Peyer's patch (tissue), 4 donors: ENCODE results near the gene FNDC3B. TPM values are rescaled to one million over a fixed set of nuclear protein-coding genes. Genes with fewer than 3 reads are reported as not detected.

ENCODE experiments used
- DNase-seq, 3 donors: peaks; one replicate each; pipeline ENCODE4 v3.0.0-alpha.2; 2017 to 2019
- H3K27ac ChIP-seq, 4 donors: fragments of 200-600 bp; sonication (generic); one replicate each; pipeline ENCODE4 v1.5.1; 2016 to 2019
- H3K27me3 ChIP-seq, 2 donors: fragments of 200-600 bp; sonication (generic); one replicate each; pipeline ENCODE4 v1.5.1; 2019
- H3K36me3 ChIP-seq, 3 donors: fragments of 200-600 bp; sonication (generic); one replicate each; pipeline ENCODE4 v1.5.1; 2016 to 2019
- H3K4me1 ChIP-seq, 4 donors: fragments of 200-600 bp; sonication (generic); one replicate each; pipeline ENCODE4 v1.5.1; 2016 to 2019
- H3K4me3 ChIP-seq, 4 donors: fragments of 200-600 bp; sonication (generic); 1 replicate in 3 of 4; 2 replicates in 1 of 4; pipeline ENCODE4 v1.5.1; 2016 to 2019; ENCODE audit warnings: mild to moderate bottlenecking in 1 of 4
- H3K9me3 ChIP-seq, 4 donors: fragments of 200-600 bp; sonication (generic); one replicate each; pipeline ENCODE4 v1.5.1; 2016 to 2019; ENCODE audit warnings: mild to moderate bottlenecking in 1 of 4
- POLR2A ChIP-seq, 2 donors: fragments of 450-650 bp; IDR thresholded peaks; one replicate each; pipeline ENCODE4 v1.5.1; 2017; ENCODE audit warnings: antibody characterized with exemption in 2 of 2, mild to moderate bottlenecking in 2 of 2, moderate library complexity in 2 of 2
- total RNA-seq, 4 donors: library from RNA; depleted of rRNA; stranded (reverse); fragments of >200 nt; gene quantifications; one replicate each; pipeline ENCODE4 v1.1.0, GENCODE V29; 2016
- TF ChIP-seq, protein P1 (sequence below), 6 experiments: fragments of 450-650 bp in 4 of 6; fragments of 200-600 bp in 2 of 6; sonication (generic) in 1 of 6; IDR thresholded peaks; one replicate each; pipeline ENCODE4 v1.5.1; 2017 to 2019; ENCODE audit warnings: antibody characterized with exemption in 6 of 6, mild to moderate bottlenecking in 3 of 6, moderate library complexity in 1 of 6

FNDC3B gene
- total RNA-seq, 4 donors from 2014 or later = 28.7 to 74.3 (median 54.6) TPM

DNA sequence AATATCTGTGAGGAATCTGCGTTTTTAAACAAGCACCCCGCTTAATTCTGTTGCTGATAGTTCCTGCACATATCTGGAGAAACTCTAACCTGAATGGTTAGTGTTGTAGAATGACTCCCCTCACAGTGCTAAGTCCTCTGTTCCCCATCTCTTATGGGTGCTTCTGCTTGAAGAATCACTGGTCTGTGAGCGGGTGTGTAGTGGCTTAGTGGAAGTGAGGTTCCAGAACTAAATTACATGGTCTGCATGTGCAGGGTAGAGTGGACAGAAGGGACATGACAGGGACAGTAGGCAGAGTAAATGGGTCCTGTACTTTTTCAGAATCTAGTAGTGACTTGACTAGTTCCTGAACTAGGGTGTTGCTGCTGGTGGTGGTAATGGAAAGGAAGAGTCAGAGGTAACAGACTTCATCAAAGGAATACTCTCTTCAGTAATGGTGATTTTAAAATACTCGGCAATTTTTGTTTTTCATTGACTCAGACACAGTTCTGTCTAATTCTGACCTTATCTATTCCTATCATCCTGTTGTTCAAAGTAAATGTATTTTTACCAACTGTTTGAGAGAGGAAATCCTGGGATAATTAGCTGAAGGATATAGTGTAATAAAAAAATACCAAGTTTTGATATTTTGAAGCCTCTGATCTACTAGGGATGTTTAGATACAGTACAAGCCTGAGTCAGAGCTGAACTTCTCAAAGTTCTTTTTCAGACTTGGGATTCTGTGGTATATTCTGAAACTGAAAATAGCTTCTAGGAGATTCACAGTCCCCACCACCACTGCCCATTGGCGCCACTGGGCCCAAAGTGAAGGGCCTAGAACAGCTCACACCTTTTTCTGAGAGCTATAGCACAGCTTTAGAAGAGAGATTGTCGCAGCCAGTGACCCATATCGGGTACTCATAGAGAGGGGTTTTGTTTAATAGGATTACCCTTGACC is 55.5 kb downstream of the FNDC3B start:
- Histone ChIP-seq H3K4me3 (no peak overlapping the region), H3K36me3 (no peaks in the 10 kb centered on the region), H3K4me1 (peaks cover 0 to 38% (median 0%) of the 10 kb centered on the region in 4 donors), H3K27me3 (no peaks in the 10 kb centered on the region), H3K9me3 (no peaks in the 10 kb centered on the region), H3K27ac (peak overlapping the region in 1 of 4 donors; percentile 38)
- no peak for TF ChIP-seq POLR2A (IDR thresholded peaks at IDR 0.05)
- TF ChIP-seq, protein P1, sequence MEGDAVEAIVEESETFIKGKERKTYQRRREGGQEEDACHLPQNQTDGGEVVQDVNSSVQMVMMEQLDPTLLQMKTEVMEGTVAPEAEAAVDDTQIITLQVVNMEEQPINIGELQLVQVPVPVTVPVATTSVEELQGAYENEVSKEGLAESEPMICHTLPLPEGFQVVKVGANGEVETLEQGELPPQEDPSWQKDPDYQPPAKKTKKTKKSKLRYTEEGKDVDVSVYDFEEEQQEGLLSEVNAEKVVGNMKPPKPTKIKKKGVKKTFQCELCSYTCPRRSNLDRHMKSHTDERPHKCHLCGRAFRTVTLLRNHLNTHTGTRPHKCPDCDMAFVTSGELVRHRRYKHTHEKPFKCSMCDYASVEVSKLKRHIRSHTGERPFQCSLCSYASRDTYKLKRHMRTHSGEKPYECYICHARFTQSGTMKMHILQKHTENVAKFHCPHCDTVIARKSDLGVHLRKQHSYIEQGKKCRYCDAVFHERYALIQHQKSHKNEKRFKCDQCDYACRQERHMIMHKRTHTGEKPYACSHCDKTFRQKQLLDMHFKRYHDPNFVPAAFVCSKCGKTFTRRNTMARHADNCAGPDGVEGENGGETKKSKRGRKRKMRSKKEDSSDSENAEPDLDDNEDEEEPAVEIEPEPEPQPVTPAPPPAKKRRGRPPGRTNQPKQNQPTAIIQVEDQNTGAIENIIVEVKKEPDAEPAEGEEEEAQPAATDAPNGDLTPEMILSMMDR (IDR thresholded peaks at IDR 0.05) = no peak
- DNase-seq = no peak

DNA sequence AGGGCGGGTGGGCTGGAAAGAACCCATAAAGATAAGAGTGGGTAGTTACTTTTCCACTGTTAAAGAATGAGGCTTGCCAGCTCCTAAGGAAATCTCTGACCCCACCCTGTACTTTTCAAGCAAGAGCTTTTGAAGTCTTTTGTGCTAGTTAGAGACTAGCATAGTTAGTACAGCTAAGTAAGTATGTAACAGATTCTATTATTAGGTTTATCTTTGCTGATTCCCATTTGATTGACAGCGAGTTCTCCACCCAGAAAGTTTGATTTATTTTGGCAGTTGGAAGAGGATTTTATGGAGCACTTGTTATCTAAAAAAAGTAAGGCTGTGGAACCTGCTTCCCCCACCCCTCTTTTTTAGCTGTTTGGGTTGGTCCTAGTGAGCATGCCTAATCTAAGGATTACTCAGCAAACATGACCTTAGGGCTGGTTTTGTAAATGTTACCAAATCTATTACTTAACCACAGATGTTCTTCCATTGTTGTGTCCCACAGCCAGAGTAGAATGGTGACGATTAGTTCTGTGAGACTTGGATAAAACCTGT is 57.6 kb downstream of the FNDC3B start:
- Histone ChIP-seq H3K4me1 (peaks cover 0 to 38% (median 0%) of the 10 kb centered on the region in 4 donors), H3K4me3 (no peak overlapping the region), H3K9me3 (no peaks in the 10 kb centered on the region), H3K36me3 (no peaks in the 10 kb centered on the region), H3K27ac (no peak overlapping the region), H3K27me3 (no peaks in the 10 kb centered on the region)
- DNase-seq = no peak
- TF ChIP-seq, protein P1 (IDR thresholded peaks at IDR 0.05) = no peak
- TF ChIP-seq POLR2A (IDR thresholded peaks at IDR 0.05) = no peak

DNA sequence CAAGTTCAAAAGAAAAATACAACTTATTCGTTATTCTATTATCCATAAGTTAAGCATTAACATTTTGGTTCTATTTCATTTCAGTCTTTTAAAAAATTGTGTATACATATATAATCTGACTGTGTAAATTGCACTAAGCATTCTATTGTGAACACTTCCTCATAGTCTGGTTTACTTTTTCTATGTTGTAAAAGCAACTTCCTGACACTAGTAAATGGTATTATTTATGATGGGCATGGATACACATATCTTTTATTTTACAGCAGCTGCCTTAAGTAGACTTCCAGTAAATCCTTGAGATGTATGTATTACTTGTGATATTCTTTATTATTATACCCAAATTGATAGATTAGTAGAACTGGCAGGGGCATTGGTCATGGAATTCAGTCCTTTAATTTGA is 58.2 kb downstream of the FNDC3B start:
- no peaks in the 10 kb centered on the region for H3K9me3 ChIP-seq
- H3K27ac ChIP-seq = no peak overlapping the region
- H3K4me3 ChIP-seq = no peak overlapping the region
- H3K36me3 ChIP-seq = no peaks in the 10 kb centered on the region
- H3K4me1 ChIP-seq = peaks cover 0 to 38% (median 0%) of the 10 kb centered on the region in 4 donors
- no peaks in the 10 kb centered on the region for H3K27me3 ChIP-seq
- DNase-seq = no peak
- TF ChIP-seq POLR2A (IDR thresholded peaks at IDR 0.05) = no peak
- TF ChIP-seq, protein P1 (IDR thresholded peaks at IDR 0.05) = no peak

DNA sequence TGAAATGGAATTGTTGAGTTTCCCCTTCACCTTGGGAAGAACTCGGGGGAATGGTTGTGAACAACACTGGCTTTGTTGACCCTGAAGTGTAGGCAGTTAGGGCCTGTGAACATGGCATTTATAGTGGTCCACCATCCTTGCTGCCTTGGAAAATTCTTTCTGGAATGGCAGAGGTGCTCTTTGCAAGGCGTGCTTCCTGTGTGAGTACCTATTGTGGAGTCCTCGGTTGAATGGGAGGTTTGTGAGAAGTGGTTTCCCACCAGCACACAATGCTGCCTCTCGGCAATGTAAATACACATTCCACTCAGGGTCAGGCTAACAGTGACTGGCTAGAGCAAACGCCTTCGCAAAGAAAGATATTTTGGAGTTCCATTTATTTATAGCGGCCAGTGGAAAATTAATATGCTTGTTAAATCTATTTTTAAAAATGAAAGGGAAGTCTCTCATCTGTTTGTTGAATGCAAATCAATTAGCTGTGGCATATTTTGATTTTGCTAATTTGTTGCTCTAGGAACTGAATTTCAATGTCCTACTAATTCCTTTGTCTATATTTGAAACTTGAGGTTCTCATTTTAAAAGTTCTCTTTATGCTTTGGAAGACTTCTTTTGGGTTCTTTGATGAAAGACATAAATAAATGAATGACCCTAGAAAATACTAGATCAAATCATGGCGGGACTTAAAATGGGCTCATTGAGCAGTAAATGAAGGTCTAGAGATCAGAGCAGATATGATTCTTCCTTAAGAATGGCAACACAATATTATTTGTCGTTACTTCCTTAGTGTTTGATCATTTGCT is 59.5 kb downstream of the FNDC3B start:
- no peak overlapping the region for H3K4me3 ChIP-seq
- no peaks in the 10 kb centered on the region for H3K27me3 ChIP-seq
- TF ChIP-seq, protein P1 (IDR thresholded peaks at IDR 0.05) = no peak
- no peak for TF ChIP-seq POLR2A (IDR thresholded peaks at IDR 0.05)
- H3K36me3 ChIP-seq = no peaks in the 10 kb centered on the region
- H3K27ac ChIP-seq = no peak overlapping the region
- no peaks in the 10 kb centered on the region for H3K9me3 ChIP-seq
- no peak for DNase-seq
- H3K4me1 ChIP-seq = peaks cover 0 to 38% (median 0%) of the 10 kb centered on the region in 4 donors

DNA sequence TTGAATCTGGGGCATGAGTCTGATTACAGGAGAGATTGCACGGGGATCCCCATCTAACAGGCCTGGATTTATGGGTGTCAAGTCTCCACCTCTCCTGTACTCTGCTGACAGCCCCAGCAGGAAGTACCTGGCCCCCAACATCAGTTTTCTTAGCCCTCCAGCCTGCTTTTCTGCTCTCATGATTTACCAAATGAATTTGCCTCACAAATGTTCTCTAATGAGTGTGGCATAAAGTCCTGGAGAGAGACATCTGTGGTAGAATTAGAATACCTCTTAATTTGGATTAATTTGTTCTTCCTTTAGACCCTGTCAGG is 60.1 kb downstream of the FNDC3B start:
- no peak for TF ChIP-seq POLR2A (IDR thresholded peaks at IDR 0.05)
- TF ChIP-seq, protein P1 (IDR thresholded peaks at IDR 0.05) = no peak
- Histone ChIP-seq H3K4me1 (peaks cover 0 to 38% (median 0%) of the 10 kb centered on the region in 4 donors), H3K36me3 (no peaks in the 10 kb centered on the region), H3K4me3 (no peak overlapping the region), H3K9me3 (no peaks in the 10 kb centered on the region), H3K27me3 (no peaks in the 10 kb centered on the region), H3K27ac (no peak overlapping the region)
- no peak for DNase-seq
